Keratinocyte (primary cell): ENCODE results near the gene BRI3BP. TPM values are rescaled to one million over a fixed set of nuclear protein-coding genes. Genes with fewer than 3 reads are reported as not detected.

ENCODE experiments used
- DNase-seq: peaks from one replicate; pipeline ENCODE4 v3.0.0-alpha.2; 2011; ENCODE audit warnings: low read depth, missing footprints, low spot score
- FAIRE-seq: peaks from 2 replicates; lab custom pipeline; 2011; peaks lifted over from hg19 to GRCh38; lab: Jason Lieb, UNC
- H2AFZ ChIP-seq: 2 replicates; pipeline ENCODE4 v1.6.0; 2012; ENCODE audit warnings: low read length, control low read depth, inconsistent platforms; ENCODE audit not compliant: control insufficient read depth
- H3K27ac ChIP-seq: 2 replicates; pipeline ENCODE4 v1.5.1; 2011; ENCODE audit warnings: low read length; ENCODE audit not compliant: control insufficient read depth, insufficient read depth
- H3K27me3 ChIP-seq: 3 replicates; pipeline ENCODE4 v1.6.0; 2011; ENCODE audit warnings: low read length; ENCODE audit not compliant: control insufficient read depth, insufficient read depth; ENCODE audit errors: extremely low read depth
- H3K36me3 ChIP-seq, 2 experiments: 2 replicates in 1 of 2; 3 replicates in 1 of 2; pipeline ENCODE4 v1.5.1; 2011; ENCODE audit warnings: low read length in 2 of 2, mild to moderate bottlenecking in 1 of 2; ENCODE audit not compliant: control insufficient read depth in 2 of 2, insufficient read depth in 2 of 2; ENCODE audit errors: extremely low read depth in 1 of 2
- H3K4me1 ChIP-seq: 3 replicates; pipeline ENCODE4 v1.5.1; 2011; ENCODE audit warnings: low read length; ENCODE audit not compliant: control insufficient read depth, insufficient read depth; ENCODE audit errors: extremely low read depth
- H3K4me2 ChIP-seq: 3 replicates; pipeline ENCODE4 v1.6.0; 2011; ENCODE audit warnings: low read depth, low read length; ENCODE audit not compliant: control insufficient read depth, insufficient read depth; ENCODE audit errors: extremely low read depth
- H3K4me3 ChIP-seq, 3 experiments: fragments of 200-600 bp in 1 of 3; sonication (generic) in 1 of 3; 2 replicates in 2 of 3; 3 replicates in 1 of 3; pipeline ENCODE4 v1.5.1; 2011 to 2016; ENCODE audit warnings: low read length in 3 of 3, mild to moderate bottlenecking in 3 of 3, control low read depth in 2 of 3, inconsistent platforms in 1 of 3, low read depth in 1 of 3, mixed read lengths in 1 of 3, mixed run types in 1 of 3, moderate library complexity in 1 of 3; ENCODE audit not compliant: control insufficient read depth in 2 of 3, insufficient read depth in 2 of 3; ENCODE audit errors: extremely low read depth in 1 of 3
- H3K79me2 ChIP-seq: 2 replicates; pipeline ENCODE4 v1.6.0; 2012; ENCODE audit warnings: low read length; ENCODE audit not compliant: control insufficient read depth, insufficient read depth
- H3K9ac ChIP-seq: 3 replicates; pipeline ENCODE4 v1.6.0; 2011; ENCODE audit warnings: low read length; ENCODE audit not compliant: control insufficient read depth, insufficient read depth; ENCODE audit errors: extremely low read depth
- H3K9me1 ChIP-seq: 3 replicates; pipeline ENCODE4 v1.6.0; 2011; ENCODE audit warnings: low read length; ENCODE audit not compliant: control insufficient read depth, insufficient read depth; ENCODE audit errors: extremely low read depth
- H3K9me3 ChIP-seq: 2 replicates; pipeline ENCODE4 v1.5.1; 2012; ENCODE audit warnings: low read depth, low read length; ENCODE audit not compliant: control insufficient read depth
- H4K20me1 ChIP-seq: 3 replicates; pipeline ENCODE4 v1.6.0; 2011; ENCODE audit warnings: low read length; ENCODE audit not compliant: control insufficient read depth, insufficient read depth; ENCODE audit errors: extremely low read depth
- CTCF ChIP-seq, 3 experiments: IDR thresholded peaks in 1 of 3; conservative IDR thresholded peaks in 1 of 3; optimal IDR thresholded peaks in 1 of 3; 2 replicates in 2 of 3; 3 replicates in 1 of 3; pipeline versions ENCODE3 to v1.5.1; 2011; ENCODE audit warnings: low read length in 3 of 3, mild to moderate bottlenecking in 3 of 3, moderate library complexity in 2 of 3, control low read depth in 1 of 3, inconsistent platforms in 1 of 3; ENCODE audit not compliant: insufficient read depth in 2 of 3; ENCODE audit errors: extremely low read depth in 1 of 3
- EZH2 ChIP-seq: IDR thresholded peaks from one replicate; pipeline ENCODE4 v1.6.1; 2012; ENCODE audit warnings: inconsistent platforms, mild to moderate bottlenecking, low read length, moderate library complexity
- dilution Hi-C: fragments of 300-500 bp; cut with MboI; formaldehyde crosslinking; loops from one replicate; pipeline ENCODE4 v1.7.0; 2020; ENCODE audit warnings: low sequenced_read_pairs; ENCODE audit not compliant: extremely low pct_ligation_motif_present
- polyA plus RNA-seq, 5 experiments: library from polyadenylated mRNA; depleted of rRNA in 3 of 5; stranded (reverse) in 3 of 5; stranded (forward) in 1 of 5; unstranded in 1 of 5; fragments of >200 nt; gene quantifications; 1 replicate in 1 of 5; 2 replicates in 3 of 5; 3 replicates in 1 of 5; pipeline versions ENCODE4 v1.2.1 to v1.2.3, GENCODE V29; 2011 to 2012; ENCODE audit warnings: missing spikeins in 2 of 5, low read depth in 1 of 5, low replicate concordance in 1 of 5

BRI3BP gene
- polyA plus RNA-seq, 1 donor (not counting 4 experiments of a cell fraction or from before 2014, with no cell fraction given) = 11.6 TPM

GRCh38 chr12:124968656-124969055, 24.8 kb upstream of the BRI3BP start:
- TF ChIP-seq EZH2 = no peak
- TF ChIP-seq CTCF (optimal IDR thresholded peaks at IDR 0.05 in 1 of 3, IDR thresholded peaks at IDR 0.05 in 1 of 3, conservative IDR thresholded peaks at IDR 0.05 in 1 of 3; ENCODE audit: extremely low read depth in 1 of 3, insufficient read depth in 2 of 3, low read length in 3 of 3) = no peak
- dilution Hi-C loops = no loop called here
- no peak overlapping the region for H3K4me3 ChIP-seq
- H3K9me3 ChIP-seq = no peaks in the 10 kb centered on the region
- H3K27me3 ChIP-seq = no peaks in the 10 kb centered on the region
- no peaks in the 10 kb centered on the region for H3K79me2 ChIP-seq
- DNase-seq (no peak), FAIRE-seq (no peak)
- H4K20me1 ChIP-seq = no peaks in the 10 kb centered on the region
- H3K27ac ChIP-seq = no peak overlapping the region
- H3K4me2 ChIP-seq = no peak overlapping the region
- no peaks in the 10 kb centered on the region for H3K9me1 ChIP-seq
- no peaks in the 10 kb centered on the region for H3K4me1 ChIP-seq
- peaks cover 36 to 42% of the 10 kb centered on the region in 2 experiments for H3K36me3 ChIP-seq
- H3K9ac ChIP-seq = no peak overlapping the region
- no peak overlapping the region for H2AFZ ChIP-seq

- dilution Hi-C loops = no loop called here
- Histone ChIP-seq H4K20me1 (no peaks in the 10 kb centered on the region), H3K27me3 (no peaks in the 10 kb centered on the region), H2AFZ (no peak overlapping the region), H3K79me2 (no peaks in the 10 kb centered on the region), H3K4me3 (no peak overlapping the region), H3K4me1 (no peaks in the 10 kb centered on the region), H3K9ac (no peak overlapping the region), H3K27ac (no peak overlapping the region), H3K4me2 (no peak overlapping the region), H3K36me3 (peaks cover 29 to 43% of the 10 kb centered on the region in 2 experiments), H3K9me3 (no peaks in the 10 kb centered on the region), H3K9me1 (no peaks in the 10 kb centered on the region)
- FAIRE-seq (no peak), DNase-seq (no peak)
- TF ChIP-seq CTCF (optimal IDR thresholded peaks at IDR 0.05 in 1 of 3, IDR thresholded peaks at IDR 0.05 in 1 of 3, conservative IDR thresholded peaks at IDR 0.05 in 1 of 3; ENCODE audit: extremely low read depth in 1 of 3, insufficient read depth in 2 of 3, low read length in 3 of 3) = no peak
- no peak for TF ChIP-seq EZH2
These were observed 22.6 kb upstream of the BRI3BP start for GRCh38 chr12:124970647-124971402.
